HCT116 (cell line): ENCODE data around the gene APOBEC3B. TPM values are rescaled to one million over a fixed set of nuclear protein-coding genes. Genes with fewer than 3 reads are reported as not detected.

Source experiments
- ATAC-seq: fragments of 200-7000 bp; cut with Tn5 transposase; 2 replicates; pipeline ENCODE4 v1.9.1; 2020; ENCODE audit warnings: mild to moderate bottlenecking, moderate library complexity
- BruUV-seq: library from RNA; stranded (reverse); fragments of 400-500 nt; replicated peaks from 2 replicates; lab custom pipeline; 2021; lab: Mats Ljungman, UMichigan
- CTCF ChIA-PET: fragments of 300-600 bp; sonication (Branson Sonifier 250); formaldehyde crosslinking; loops from one replicate; lab custom pipeline; 2021; ENCODE audit warnings: antibody characterized with exemption; lab: Charles Lee
- POLR2A ChIA-PET: fragments of 300-600, 350-600 bp; sonication (Branson Sonifier 250); formaldehyde crosslinking; loops from one replicate; lab custom pipeline; 2021; ENCODE audit warnings: antibody characterized with exemption; lab: Charles Lee
- RAD21 ChIA-PET, 2 experiments: fragments of 300-600 bp; sonication (Branson Sonifier 250); formaldehyde crosslinking; loops; one replicate each; lab custom pipeline; 2023; ENCODE audit warnings: low total read pairs in 2 of 2; ENCODE audit not compliant: uncharacterized antibody in 2 of 2, unreplicated experiment in 2 of 2, low non-redundant PET in 1 of 2; lab: Charles Lee
- DNase-seq: peaks from one replicate; pipeline ENCODE4 v3.0.0-alpha.2; 2010; ENCODE audit warnings: low read depth, low spot score
- H2AFZ ChIP-seq: fragments of 200-600 bp; shearing (Covaris generic), sonication (generic); 2 replicates; pipeline ENCODE4 v1.6.1; 2017; ENCODE audit warnings: low read depth, mixed run types, mixed read lengths, antibody characterized with exemption, low read length; ENCODE audit not compliant: poor library complexity, severe bottlenecking
- H3K27ac ChIP-seq: 2 replicates; pipeline ENCODE4 v1.5.1; 2012; ENCODE audit warnings: low read depth, low read length
- H3K27me3 ChIP-seq: fragments of 200-600 bp; sonication (generic); 2 replicates; pipeline ENCODE4 v1.6.1; 2016; ENCODE audit warnings: mixed run types, low read length, mixed read lengths; ENCODE audit not compliant: insufficient read depth
- H3K36me3 ChIP-seq, 2 experiments: fragments of 200-500 bp in 1 of 2; fragments of 200-600 bp in 1 of 2; sonication (Bioruptor generic) in 1 of 2; sonication (generic) in 1 of 2; 2 replicates each; pipeline versions ENCODE4 v1.5.1 to v1.6.1; 2014 to 2016; ENCODE audit warnings: low read length in 2 of 2, inconsistent platforms in 1 of 2, mixed read lengths in 1 of 2, mixed run types in 1 of 2; ENCODE audit not compliant: insufficient read depth in 2 of 2, control insufficient read depth in 1 of 2
- H3K4me1 ChIP-seq, 2 experiments: fragments of 200-600 bp in 1 of 2; sonication (generic) in 1 of 2; 2 replicates each; pipeline versions ENCODE4 v1.5.1 to v1.6.1; 2012 to 2017; ENCODE audit warnings: low read length in 2 of 2, inconsistent platforms in 1 of 2, mild to moderate bottlenecking in 1 of 2, mixed read lengths in 1 of 2, mixed run types in 1 of 2, moderate library complexity in 1 of 2; ENCODE audit not compliant: insufficient read depth in 2 of 2, control insufficient read depth in 1 of 2
- H3K4me2 ChIP-seq: fragments of 200-600 bp; sonication (generic); 2 replicates; pipeline ENCODE4 v1.6.1; 2017; ENCODE audit warnings: mixed run types, low read length, mixed read lengths
- H3K4me3 ChIP-seq, 2 experiments: fragments of 200-600 bp in 1 of 2; sonication (generic) in 1 of 2; replicated peaks in 1 of 2; 2 replicates each; pipeline ENCODE4 v1.5.1; 2011 to 2016; ENCODE audit warnings: low read length in 2 of 2, control low read depth in 1 of 2, low read depth in 1 of 2, mild to moderate bottlenecking in 1 of 2, mixed read lengths in 1 of 2, mixed run types in 1 of 2
- H3K79me2 ChIP-seq: fragments of 200-600 bp; sonication (generic); 2 replicates; pipeline ENCODE4 v1.6.1; 2017; ENCODE audit warnings: mild to moderate bottlenecking, mixed run types, low read length, moderate library complexity, mixed read lengths; ENCODE audit not compliant: insufficient read depth
- H3K9ac ChIP-seq: fragments of 200-600 bp; sonication (generic); 2 replicates; pipeline ENCODE4 v1.6.1; 2016; ENCODE audit warnings: low read length, mixed read lengths
- H3K9me2 ChIP-seq: fragments of 200-600 bp; sonication (generic), shearing (Covaris generic); 2 replicates; pipeline ENCODE4 v1.6.1; 2017; ENCODE audit warnings: mixed run types, mild to moderate bottlenecking, moderate library complexity; ENCODE audit not compliant: insufficient read depth
- H3K9me3 ChIP-seq, 2 experiments: fragments of 200-500 bp in 1 of 2; fragments of 200-600 bp in 1 of 2; sonication (Bioruptor generic) in 1 of 2; sonication (generic) in 1 of 2; 2 replicates each; pipeline ENCODE4 v1.6.1; 2014 to 2017; ENCODE audit warnings: low read length in 2 of 2, mixed read lengths in 2 of 2, inconsistent platforms in 1 of 2, low read depth in 1 of 2, mild to moderate bottlenecking in 1 of 2, mixed run types in 1 of 2, moderate library complexity in 1 of 2; ENCODE audit not compliant: control insufficient read depth in 1 of 2, insufficient read depth in 1 of 2
- H4K20me1 ChIP-seq: fragments of 200-600 bp; sonication (generic), shearing (Covaris generic); 2 replicates; pipeline ENCODE4 v1.6.1; 2017; ENCODE audit warnings: mixed run types, mild to moderate bottlenecking, moderate library complexity; ENCODE audit not compliant: insufficient read depth
- ATF3 ChIP-seq: IDR thresholded peaks from 2 replicates; pipeline ENCODE4 v1.6.1; 2012
- CEBPB ChIP-seq: IDR thresholded peaks from 2 replicates; pipeline ENCODE4 v1.6.1; 2012; ENCODE audit warnings: low read depth
- EGR1 ChIP-seq: IDR thresholded peaks from 2 replicates; pipeline ENCODE4 v1.6.1; 2012; ENCODE audit warnings: low read depth
- EZH2 ChIP-seq: fragments of 200-600 bp; sonication (generic); IDR thresholded peaks from 2 replicates; pipeline ENCODE4 v1.6.1; 2017; ENCODE audit warnings: antibody characterized with exemption, mixed run types
- EZH2phosphoT487 ChIP-seq: fragments of 200-600 bp; IDR thresholded peaks from 2 replicates; pipeline ENCODE4 v1.6.1; 2018; ENCODE audit warnings: antibody characterized with exemption, borderline replicate concordance
- FOSL1 ChIP-seq: IDR thresholded peaks from 2 replicates; pipeline ENCODE4 v1.6.1; 2012; ENCODE audit warnings: low read depth
- POLR2A ChIP-seq: IDR thresholded peaks from 2 replicates; pipeline ENCODE4 v1.7.0; 2011; ENCODE audit warnings: borderline replicate concordance; ENCODE audit not compliant: insufficient read depth, insufficient read length; ENCODE audit errors: extremely low read depth
- POLR2AphosphoS5 ChIP-seq: IDR thresholded peaks from 2 replicates; pipeline ENCODE4 v1.6.1; 2011; ENCODE audit warnings: mild to moderate bottlenecking, low read depth, low read length, moderate library complexity
- TCF7L2 ChIP-seq: IDR thresholded peaks from 2 replicates; pipeline ENCODE4 v1.7.0; 2011; ENCODE audit warnings: borderline replicate concordance, inconsistent platforms; ENCODE audit not compliant: insufficient read depth, insufficient read length; ENCODE audit errors: extremely low read depth
- ZFX ChIP-seq: fragments of 450-650 bp; IDR thresholded peaks from 2 replicates; pipeline ENCODE4 v1.6.1; 2017
- ZNF274 ChIP-seq: fragments of 200-500 bp; sonication (Bioruptor generic); IDR thresholded peaks from 2 replicates; pipeline ENCODE4 v1.6.1; 2014; ENCODE audit warnings: mild to moderate bottlenecking, low read depth, low read length, inconsistent platforms
- intact Hi-C: fragments of 100-400 bp; cut with micrococcal nuclease; formaldehyde crosslinking; loops from 2 replicates; pipeline ENCODE4 v1.10.0; 2022
- total RNA-seq: library from RNA; stranded (reverse); gene quantifications from one replicate; pipeline ENCODE4 v1.2.1, GENCODE V29; 2021; ENCODE audit not compliant: unreplicated experiment

APOBEC3B gene
- total RNA-seq, 1 experiment from 2014 or later, result 10.3 TPM

- ChIA-PET POLR2A (no interaction called here), CTCF (no interaction called here), RAD21 (no interaction called here)
- no peaks in the 10 kb centered on the region; a peak in 1 of 4 replicates for H3K4me1 ChIP-seq
- BruUV-seq, result no TSS peak
- intact Hi-C loops, result no loop called here
- H3K79me2 ChIP-seq, result no peaks in the 10 kb centered on the region
- H2AFZ ChIP-seq, result no peak overlapping the region
- H3K9me3 ChIP-seq, result no peaks in the 10 kb centered on the region
- no peak for ATAC-seq
- no peaks in the 10 kb centered on the region for H4K20me1 ChIP-seq
- no peaks in the 10 kb centered on the region for H3K27me3 ChIP-seq
- H3K9ac ChIP-seq, result no peak overlapping the region
- DNase-seq, result no peak
- no peaks in the 10 kb centered on the region for H3K36me3 ChIP-seq
- TF ChIP-seq POLR2AphosphoS5, result no peak
- TF ChIP-seq ATF3, result no peak
- TF ChIP-seq CEBPB, result no peak
- no peak for TF ChIP-seq EZH2phosphoT487
- TF ChIP-seq EGR1, result no peak
- no peak overlapping the region for H3K4me3 ChIP-seq
- H3K27ac ChIP-seq, result no peak overlapping the region
- H3K9me2 ChIP-seq, result no peaks in the 10 kb centered on the region
- H3K4me2 ChIP-seq, result no peak overlapping the region
Measured at GRCh38 chr22:38953091-38953490, 29.1 kb upstream of the APOBEC3B start.

GRCh38 chr22:38953577-38954413 is 28.4 kb upstream of the APOBEC3B start:
- H3K27me3 ChIP-seq, result no peaks in the 10 kb centered on the region
- POLR2A ChIA-PET, result no interaction called here
- H4K20me1 ChIP-seq, result no peaks in the 10 kb centered on the region
- no peak overlapping the region for H3K9ac ChIP-seq
- RAD21 ChIA-PET, result no interaction called here
- H3K4me2 ChIP-seq, result no peak overlapping the region
- H3K36me3 ChIP-seq, result no peaks in the 10 kb centered on the region
- H3K9me2 ChIP-seq, result no peaks in the 10 kb centered on the region
- ATAC-seq, result no peak
- BruUV-seq, result no TSS peak
- H3K4me1 ChIP-seq, result no peaks in the 10 kb centered on the region; a peak in 1 of 4 replicates
- H3K4me3 ChIP-seq, result no peak overlapping the region
- DNase-seq, result no peak
- H3K9me3 ChIP-seq, result no peaks in the 10 kb centered on the region
- intact Hi-C loops, result no loop called here
- TF ChIP-seq ZFX (no peak), POLR2A (no peak), EZH2 (no peak), TCF7L2 (no peak), FOSL1 (no peak), ZNF274 (no peak)
- no peak overlapping the region for H2AFZ ChIP-seq
- no peak overlapping the region for H3K27ac ChIP-seq
- CTCF ChIA-PET, result no interaction called here
- no peaks in the 10 kb centered on the region for H3K79me2 ChIP-seq
